Endometrial microvascular endothelial cells (primary cell): ENCODE measurements around the gene SFRP5. TPM values are rescaled to one million over a fixed set of nuclear protein-coding genes. Genes with fewer than 3 reads are reported as not detected.

ENCODE experiments used
- in situ Hi-C: cut with HindIII; loops from 2 replicates; pipeline ENCODE4 v1.10.0; 2017; ENCODE audit warnings: low sequenced_read_pairs, low pct_unique_long_range_greater_than_20kb; ENCODE audit errors: inconsistent ontology term
- total RNA-seq: library from RNA; depleted of rRNA; stranded (reverse); fragments of >200 nt; gene quantifications from one replicate; pipeline ENCODE4 v1.2.3, GENCODE V29; 2015; ENCODE audit errors: inconsistent ontology term

Gene SFRP5
- total RNA-seq, 1 donor from 2014 or later, result not detected

DNA sequence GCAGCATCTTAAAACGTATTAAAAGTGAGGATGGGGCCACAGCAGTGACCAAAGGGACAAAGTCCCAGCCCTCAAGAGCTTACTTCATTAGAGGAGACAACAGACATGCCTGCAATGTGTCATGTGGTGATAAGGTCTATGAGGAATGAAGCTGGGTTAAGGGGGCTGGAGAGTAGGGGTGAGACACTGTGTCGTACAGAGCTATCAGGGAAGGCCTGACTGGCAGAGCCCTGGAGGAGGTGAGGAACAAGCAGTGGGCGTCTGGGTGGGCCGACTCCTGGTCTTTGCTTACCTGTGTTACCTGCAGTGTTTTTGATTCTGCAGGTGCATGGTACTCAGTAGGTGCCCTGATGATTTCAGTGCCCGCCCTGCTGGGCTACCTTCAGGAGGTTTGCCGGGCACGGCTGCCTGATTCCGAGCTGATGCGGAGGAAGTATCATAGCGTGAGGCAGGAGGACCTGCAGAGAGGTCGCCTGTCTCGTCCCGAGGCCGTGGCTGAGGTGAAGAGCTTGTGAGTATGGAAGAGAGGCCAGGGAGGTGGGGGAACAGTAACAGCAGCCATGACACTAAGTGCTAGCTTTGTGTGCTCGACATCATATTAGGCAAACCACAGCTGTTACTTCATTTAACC lies 27.3 kb downstream of the SFRP5 start:
- in situ Hi-C loops, result no loop called here

DNA sequence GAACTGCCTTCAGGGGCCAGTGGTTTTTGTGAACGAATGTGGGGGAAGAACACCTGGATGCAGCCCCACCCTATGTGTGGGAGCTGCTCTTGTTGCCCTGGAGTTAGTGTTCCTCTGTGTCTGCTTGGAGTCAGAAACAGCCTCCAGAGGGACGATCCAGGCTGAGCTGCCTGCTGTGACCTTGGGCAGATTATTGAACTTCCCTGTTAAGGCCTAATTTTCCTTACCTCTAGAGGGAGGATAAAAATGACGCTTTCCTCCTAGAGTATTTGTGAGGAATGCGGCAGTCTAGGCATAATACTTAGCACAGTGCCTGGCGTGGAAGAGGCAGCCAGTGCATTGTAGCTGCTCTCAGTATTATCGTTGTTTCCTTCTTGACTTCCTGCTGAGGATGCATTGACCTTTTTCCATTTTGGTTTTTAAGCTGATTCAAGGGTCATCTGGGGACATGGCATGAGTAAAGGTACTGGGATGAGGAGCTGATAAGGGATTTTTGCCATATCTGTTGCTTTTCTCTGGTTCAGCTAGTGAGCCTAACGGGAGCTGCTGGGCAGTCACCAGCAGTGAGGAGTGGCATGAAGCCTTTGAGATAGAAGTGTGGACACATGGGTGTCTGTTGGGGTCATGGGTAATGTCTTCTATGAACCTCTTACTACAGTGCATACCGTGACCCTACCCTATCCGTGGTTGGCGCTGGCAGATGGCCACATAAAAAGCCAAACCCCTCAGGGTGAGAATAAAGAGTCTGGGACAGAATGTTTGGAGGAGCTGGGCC lies 28.4 kb downstream of the SFRP5 start:
- in situ Hi-C loops, result no loop called here

- in situ Hi-C loops, result no loop called here
Measured at GRCh38 chr10:97740613-97741012, 31.2 kb downstream of the SFRP5 start.

GRCh38 chr10:97738616-97739015 lies 33.2 kb downstream of the SFRP5 start:
- in situ Hi-C loops, result no loop called here

DNA sequence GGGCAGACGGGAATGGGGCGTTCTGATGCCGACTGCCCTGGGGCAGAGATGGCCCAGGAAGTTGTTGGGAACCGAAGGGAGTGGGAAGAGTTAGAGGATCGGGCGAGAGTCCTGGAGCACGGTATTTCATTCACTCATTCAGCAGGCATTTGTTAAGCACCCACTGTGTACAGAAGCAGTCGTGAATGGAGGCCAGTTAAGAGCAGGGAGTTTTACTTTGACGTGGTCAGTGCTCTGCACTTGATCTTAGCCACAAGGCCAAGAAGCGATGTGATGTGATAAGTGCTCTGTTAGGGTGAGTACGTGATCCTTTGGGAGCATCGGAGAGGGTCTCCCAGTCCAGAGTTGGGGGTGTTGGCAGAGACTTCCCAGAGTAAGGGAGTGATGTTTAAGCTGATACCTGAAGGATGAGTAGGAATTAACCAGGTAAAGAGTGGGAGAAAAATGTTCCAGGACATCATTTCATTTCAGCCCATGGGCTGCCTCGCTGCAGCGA lies 34.0 kb downstream of the SFRP5 start:
- in situ Hi-C loops, result no loop called here

DNA sequence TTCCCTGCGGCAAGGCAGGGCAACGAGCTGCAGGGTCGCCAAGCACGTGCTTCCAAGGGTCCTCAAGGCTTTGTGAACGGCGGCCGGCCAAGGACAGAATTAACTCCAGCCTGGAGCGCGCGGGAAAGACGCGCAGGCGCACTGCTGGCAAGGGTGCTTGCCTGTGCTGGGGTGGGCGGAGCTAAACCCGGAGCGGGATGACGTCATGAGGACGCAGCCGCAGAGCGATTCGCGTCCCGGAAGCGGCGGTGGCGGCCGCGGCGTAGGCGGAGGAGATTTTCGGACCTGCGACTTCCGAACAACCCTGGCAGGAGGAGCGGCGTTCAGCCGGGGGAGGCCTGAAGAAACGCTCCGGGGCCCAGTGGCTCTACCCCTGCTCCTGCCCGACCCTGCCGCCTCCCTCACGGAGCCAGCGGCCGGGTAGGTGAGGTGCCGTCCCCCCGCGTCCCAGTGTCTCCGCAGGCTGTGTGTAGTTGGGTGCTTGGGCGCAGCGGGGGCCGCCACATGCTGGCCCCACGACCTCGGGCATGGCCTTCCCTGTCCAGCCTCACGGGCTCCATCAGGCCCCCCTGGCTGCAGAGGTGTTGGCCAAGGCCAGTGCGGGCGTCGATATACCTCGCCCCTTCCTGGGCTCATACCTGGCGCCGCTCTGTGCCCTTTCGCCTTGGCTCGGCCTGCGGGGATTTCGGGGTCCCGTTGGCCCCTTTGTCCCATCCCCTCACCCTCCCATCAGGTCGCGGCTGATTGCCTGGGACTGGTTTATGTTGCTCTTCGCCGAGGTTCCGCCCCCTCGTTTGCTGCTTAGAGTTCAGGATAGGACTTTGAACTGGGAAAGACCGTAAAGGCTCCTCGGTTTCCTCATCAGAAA lies 34.7 kb downstream of the SFRP5 start, which contains the start of gene ZFYVE27:
TSS of gene ZFYVE27 (plus strand) at position 227 of the 868 bp plus-strand sequence. CDS start 1,350 bp downstream, outside the sequence.
- in situ Hi-C loops, result no loop called here

DNA sequence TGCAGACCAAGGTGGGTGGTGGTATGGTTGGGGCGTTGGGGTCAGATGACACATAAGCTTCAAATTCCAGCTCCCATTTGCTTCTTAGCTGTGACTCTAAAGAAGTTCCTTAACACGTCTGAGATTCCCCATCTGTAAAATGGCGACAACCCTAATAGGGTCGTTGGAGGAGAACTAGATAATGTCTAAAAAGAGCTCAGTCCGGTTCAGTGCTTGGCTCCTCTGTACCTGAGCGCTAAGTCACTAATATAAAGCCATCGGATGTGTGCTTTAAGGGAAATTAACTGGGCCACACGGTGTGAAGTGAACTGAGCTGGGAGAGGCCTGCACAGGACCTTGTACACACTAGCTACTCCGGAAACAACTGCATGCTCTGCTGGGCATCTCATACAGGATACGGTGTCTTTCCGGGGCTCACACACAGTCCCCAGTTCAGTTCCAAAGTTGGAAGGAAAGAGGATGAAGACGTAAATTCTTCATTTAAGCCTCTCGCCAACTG lies 35.3 kb downstream of the SFRP5 start:
- in situ Hi-C loops, result no loop called here

DNA sequence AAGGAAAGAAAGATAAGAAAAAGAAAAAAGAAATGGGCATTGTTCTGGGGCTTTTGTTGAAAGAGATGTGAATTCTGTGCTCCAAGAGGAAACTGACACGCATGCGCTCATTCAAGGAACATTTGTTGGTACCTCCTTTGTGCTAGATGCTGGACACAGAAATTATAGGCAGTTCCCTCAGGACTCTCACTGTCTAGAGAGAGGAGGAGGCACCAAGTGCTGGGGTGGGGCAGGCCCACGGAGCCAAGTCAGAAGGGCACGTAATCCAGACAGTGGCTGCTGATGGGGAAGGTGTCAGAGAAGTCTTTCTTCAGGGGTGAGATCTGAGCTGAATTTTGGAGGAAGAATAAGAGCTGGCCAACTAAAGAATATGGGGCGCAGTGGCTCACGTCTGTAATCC lies 37.8 kb downstream of the SFRP5 start:
- in situ Hi-C loops, result no loop called here

- in situ Hi-C loops, result no loop called here
Measured at GRCh38 chr10:97733256-97733655, 38.5 kb downstream of the SFRP5 start.

DNA sequence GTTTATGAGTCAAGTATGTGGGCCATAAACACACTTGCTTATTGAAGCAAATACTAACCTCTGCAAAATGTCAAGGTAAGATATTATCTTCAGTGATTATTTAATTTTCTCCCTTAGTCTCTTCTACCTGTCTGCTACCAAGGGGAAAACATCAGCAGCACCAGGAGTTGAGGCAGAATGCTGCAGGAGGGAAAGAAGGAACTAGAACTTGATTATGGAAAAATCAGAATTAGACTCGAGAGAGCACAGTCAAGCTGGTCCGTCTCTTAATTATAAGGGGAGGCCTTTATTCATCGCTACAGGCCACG lies 39.8 kb downstream of the SFRP5 start:
- in situ Hi-C loops, result no loop called here

- in situ Hi-C loops, result no loop called here
Measured at GRCh38 chr10:97731346-97732051, 40.3 kb downstream of the SFRP5 start.

- in situ Hi-C loops, result no loop called here
Measured at GRCh38 chr10:97729014-97729413, 42.8 kb downstream of the SFRP5 start.

DNA sequence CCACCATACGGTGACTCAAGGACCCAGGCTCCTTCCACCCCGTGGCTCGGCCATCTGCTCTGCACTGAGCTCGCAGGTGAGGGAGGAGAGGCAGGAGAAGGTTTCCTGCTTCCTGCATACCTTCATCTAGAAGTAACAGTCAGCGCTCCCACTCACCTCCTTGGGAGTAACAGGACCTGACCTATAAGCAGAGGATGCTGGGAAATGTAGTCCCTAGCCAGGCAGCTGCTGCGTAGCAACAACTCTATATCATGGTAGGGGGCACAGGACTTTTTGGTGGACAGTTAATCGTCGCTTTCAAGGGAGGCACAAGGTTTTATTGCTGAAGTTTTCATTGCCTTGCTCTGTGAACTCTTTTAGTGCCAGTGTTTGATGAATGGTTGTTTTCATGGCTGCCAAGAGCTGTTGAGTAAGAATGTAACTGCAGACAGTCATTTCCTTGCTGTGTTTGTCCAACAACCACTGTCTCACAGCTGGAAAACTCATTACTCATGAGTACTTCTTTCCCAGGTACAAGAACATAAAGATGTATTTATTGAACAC lies 45.1 kb downstream of the SFRP5 start:
- in situ Hi-C loops, result no loop called here

DNA sequence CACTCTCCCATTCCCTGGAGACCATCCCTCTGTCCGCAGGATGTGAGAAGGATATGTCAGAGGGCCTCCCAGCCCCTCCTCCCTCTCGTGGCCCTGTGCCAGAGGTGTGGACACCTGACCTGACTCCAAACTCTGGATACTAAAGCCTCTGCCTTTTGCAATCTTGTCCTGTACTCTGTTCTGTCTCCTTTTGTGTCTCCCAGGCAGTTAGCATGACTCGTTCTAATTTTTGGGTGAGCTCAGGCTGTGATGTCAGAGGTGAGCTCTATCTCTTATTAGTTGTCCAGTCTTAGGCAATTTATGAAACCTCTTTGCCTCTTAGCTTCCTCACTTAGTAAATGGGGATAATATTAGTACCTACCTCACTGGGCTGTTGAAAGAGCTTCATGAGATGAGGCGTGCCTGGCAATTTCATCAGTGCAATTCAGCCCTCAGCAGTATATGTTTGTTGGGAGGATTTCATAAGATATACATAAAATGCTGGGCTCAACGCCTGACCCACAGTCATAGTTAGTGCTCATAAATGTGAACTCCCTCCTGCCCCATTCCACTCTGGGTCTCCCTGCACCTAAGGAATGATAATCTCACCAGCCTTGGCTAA lies 47.4 kb downstream of the SFRP5 start:
- in situ Hi-C loops, result no loop called here

DNA sequence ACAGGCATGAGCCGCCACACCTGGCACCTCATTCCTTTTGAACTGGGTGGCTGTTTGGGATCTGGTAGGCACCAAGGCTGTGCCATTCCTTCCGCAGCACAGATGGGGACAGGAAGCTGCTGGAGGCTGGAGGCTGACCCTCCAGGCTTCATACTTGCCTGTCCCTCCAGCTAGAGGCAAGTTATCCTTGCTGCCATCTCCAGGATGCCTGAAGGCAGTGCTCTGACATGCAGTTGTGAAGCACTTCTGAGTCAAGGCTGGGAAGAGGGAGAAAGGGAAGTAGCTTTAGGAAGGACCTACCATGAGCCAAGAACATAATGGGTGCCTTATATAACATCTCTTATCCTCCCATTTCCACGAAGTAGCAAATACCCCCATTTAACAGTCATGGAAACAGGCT lies 48.8 kb downstream of the SFRP5 start:
- in situ Hi-C loops, result no loop called here

DNA sequence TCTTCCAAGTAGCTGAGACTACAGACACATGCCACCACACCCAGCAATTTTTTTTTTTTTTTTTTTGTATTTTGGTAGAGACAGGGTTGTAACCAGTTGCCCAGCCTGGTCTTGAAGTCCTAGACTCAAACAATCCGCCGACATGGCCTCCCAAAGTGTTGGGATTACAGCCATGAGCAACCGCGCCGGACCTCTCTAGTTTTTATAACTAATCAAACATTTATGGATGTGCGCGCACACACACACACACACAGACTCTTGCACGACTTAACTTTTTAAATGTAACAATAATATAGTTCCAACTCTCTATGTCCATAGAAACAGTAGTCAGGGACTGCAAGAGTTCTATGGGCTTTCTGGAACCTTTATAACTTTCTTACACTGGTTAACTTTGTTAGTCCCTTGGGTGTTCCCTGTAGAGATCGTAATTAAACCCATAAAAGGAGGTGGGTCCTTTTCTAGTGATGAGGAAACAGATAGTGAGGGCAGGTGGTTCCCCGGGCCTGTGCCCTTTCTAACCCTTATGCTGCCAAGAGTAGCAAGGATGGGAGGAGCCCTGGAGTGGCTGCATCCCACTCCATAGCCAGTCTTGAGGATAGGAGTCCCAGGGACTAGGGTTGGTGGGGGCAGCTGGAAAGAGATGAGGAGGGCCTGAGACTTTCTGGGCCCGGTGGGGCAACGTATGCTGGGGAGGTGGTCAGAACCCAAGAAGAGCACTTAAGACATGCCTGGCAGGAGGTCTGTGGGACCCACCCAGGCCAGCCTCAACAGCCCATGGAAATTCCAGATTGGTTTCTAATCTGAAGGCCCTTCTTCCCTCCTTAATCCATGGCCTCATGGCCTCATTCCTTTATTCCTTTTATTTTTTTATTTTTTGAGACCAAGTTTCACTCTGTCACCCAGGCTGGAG lies 49.7 kb downstream of the SFRP5 start:
- in situ Hi-C loops, result no loop called here

GRCh38 chr10:97719602-97720001 lies 52.2 kb downstream of the SFRP5 start:
- in situ Hi-C loops, result no loop called here
